ENCODE measurements around the gene IDH3G. TPM values are rescaled to one million over a fixed set of nuclear protein-coding genes. Genes with fewer than 3 reads are reported as not detected.

Gene IDH3G
- total and polyA plus RNA-seq, 2 experiments from 2014 or later = 41.4 to 49.0 TPM

- Histone ChIP-seq H3K27ac (ENCODE audit: low read depth) (0 out of 2 replicates have a peak overlapping the region, but pooled peaks have one; percentile 32), H3K27me3 (ENCODE audit: insufficient read depth) (no peaks in the 10 kb centered on the region), H3K36me3 (ENCODE audit: insufficient read depth) (no peaks in the 10 kb centered on the region), H3K9me2 (ENCODE audit: insufficient read depth) (no peaks in the 10 kb centered on the region), H3K4me2 (peak overlapping the region; percentile 26; the same call in 1 of the 2 replicates), H2AFZ (no peak overlapping the region), H3F3A (replicated peaks; ENCODE audit: low read depth) (0 out of 2 replicates have a peak, but pooled peaks cover 2% of the 10 kb centered on the region), H4K20me1 (replicated peaks; ENCODE audit: insufficient read depth) (peaks cover 13% of the 10 kb centered on the region), H3K4me3 (no peak overlapping the region), H3K79me2 (replicated peaks; ENCODE audit: insufficient read depth) (peaks cover 99% of the 10 kb centered on the region), H3K4me1 (ENCODE audit: insufficient read depth) (peaks cover 51% of the 10 kb centered on the region)
- TF ChIP-seq JUNB (IDR thresholded peaks at IDR 0.05; ENCODE audit: unreplicated experiment) (no peak), ETS1 (IDR thresholded peaks at IDR 0.05) (no peak), ZNF331 (CRISPR knock-in tag; IDR thresholded peaks at IDR 0.05; ENCODE audit: low read depth) (no peak), STAT1 (IDR thresholded peaks at IDR 0.05; ENCODE audit: unreplicated experiment) (no peak), ZNF462 (CRISPR knock-in tag; IDR thresholded peaks at IDR 0.05) (no peak), EZH2 (IDR thresholded peaks at IDR 0.05; ENCODE audit: low read depth, unreplicated experiment) (no peak)
- TF ChIP-seq, protein P1, sequence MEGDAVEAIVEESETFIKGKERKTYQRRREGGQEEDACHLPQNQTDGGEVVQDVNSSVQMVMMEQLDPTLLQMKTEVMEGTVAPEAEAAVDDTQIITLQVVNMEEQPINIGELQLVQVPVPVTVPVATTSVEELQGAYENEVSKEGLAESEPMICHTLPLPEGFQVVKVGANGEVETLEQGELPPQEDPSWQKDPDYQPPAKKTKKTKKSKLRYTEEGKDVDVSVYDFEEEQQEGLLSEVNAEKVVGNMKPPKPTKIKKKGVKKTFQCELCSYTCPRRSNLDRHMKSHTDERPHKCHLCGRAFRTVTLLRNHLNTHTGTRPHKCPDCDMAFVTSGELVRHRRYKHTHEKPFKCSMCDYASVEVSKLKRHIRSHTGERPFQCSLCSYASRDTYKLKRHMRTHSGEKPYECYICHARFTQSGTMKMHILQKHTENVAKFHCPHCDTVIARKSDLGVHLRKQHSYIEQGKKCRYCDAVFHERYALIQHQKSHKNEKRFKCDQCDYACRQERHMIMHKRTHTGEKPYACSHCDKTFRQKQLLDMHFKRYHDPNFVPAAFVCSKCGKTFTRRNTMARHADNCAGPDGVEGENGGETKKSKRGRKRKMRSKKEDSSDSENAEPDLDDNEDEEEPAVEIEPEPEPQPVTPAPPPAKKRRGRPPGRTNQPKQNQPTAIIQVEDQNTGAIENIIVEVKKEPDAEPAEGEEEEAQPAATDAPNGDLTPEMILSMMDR (conservative IDR thresholded peaks at IDR 0.05; ENCODE audit: low read depth in 2 of 2) = no peak
- 0 out of 2 replicates have a peak overlapping the region, but pooled peaks have one; percentile 59 for H3K27ac Mint-ChIP-seq
- peaks cover 13% of the 10 kb centered on the region for H3K27me3 Mint-ChIP-seq (ENCODE audit: insufficient read depth, low read depth, poor library complexity)
- DNase-seq (ENCODE audit: low spot score) (no peak), ATAC-seq (no peak)
- H3K36me3 Mint-ChIP-seq (ENCODE audit: low read depth) = peaks cover 21% of the 10 kb centered on the region; the same call in 2 of the 3 replicates
- H3K4me1 Mint-ChIP-seq = peaks cover 56% of the 10 kb centered on the region
- no peaks in the 10 kb centered on the region for H3K9me3 Mint-ChIP-seq
- H3K4me3 Mint-ChIP-seq = no peak overlapping the region
Measured at GRCh38 chrX:153821066-153821465, 26.9 kb upstream of the IDH3G start.
